Smooth muscle cell (in vitro differentiated cells): Measurements from ENCODE around the gene LEMD2. TPM values are rescaled to one million over a fixed set of nuclear protein-coding genes. Genes with fewer than 3 reads are reported as not detected.

Experiments used
- DNase-seq: peaks from one replicate; lab custom pipeline; 2025; ENCODE audit not compliant: unreplicated experiment; lab: John Stamatoyannopoulos, UW
- H2AFZ ChIP-seq: fragments of 200-600 bp; sonication (generic); 2 replicates; pipeline ENCODE4 v1.6.0; 2016; ENCODE audit warnings: antibody characterized with exemption, low read depth, mild to moderate bottlenecking
- H3F3A ChIP-seq: fragments of 200-600 bp; sonication (generic); 2 replicates; pipeline ENCODE4 v1.6.0; 2017; ENCODE audit warnings: antibody characterized with exemption, low read depth
- H3K27ac ChIP-seq: fragments of 200-600 bp; sonication (generic); 2 replicates; pipeline ENCODE4 v1.5.1; 2016; ENCODE audit warnings: low read depth, mild to moderate bottlenecking
- H3K27me3 ChIP-seq: fragments of 200-600 bp; sonication (generic); 2 replicates; pipeline ENCODE4 v1.6.1; 2016; ENCODE audit warnings: low read depth, mild to moderate bottlenecking
- H3K36me3 ChIP-seq: fragments of 200-600 bp; sonication (generic); 2 replicates; pipeline ENCODE4 v1.5.1; 2016; ENCODE audit warnings: low read depth
- H3K4me1 ChIP-seq: fragments of 200-600 bp; sonication (generic); 2 replicates; pipeline ENCODE4 v1.5.1; 2016; ENCODE audit warnings: low read depth
- H3K4me2 ChIP-seq: fragments of 200-600 bp; sonication (generic); 2 replicates; pipeline ENCODE4 v1.6.0; 2016; ENCODE audit warnings: mild to moderate bottlenecking
- H3K4me3 ChIP-seq: fragments of 200-600 bp; sonication (generic); 2 replicates; pipeline ENCODE4 v1.5.1; 2016; ENCODE audit warnings: mild to moderate bottlenecking
- H3K79me2 ChIP-seq: fragments of 200-600 bp; sonication (generic); 2 replicates; pipeline ENCODE4 v1.6.0; 2016; ENCODE audit warnings: low read depth, mild to moderate bottlenecking
- H3K9ac ChIP-seq: fragments of 200-600 bp; sonication (generic); 2 replicates; pipeline ENCODE4 v1.6.0; 2016; ENCODE audit warnings: low read depth
- H3K9me3 ChIP-seq: fragments of 200-600 bp; sonication (generic); replicated peaks from 2 replicates; pipeline ENCODE4 v1.5.1; 2016; ENCODE audit warnings: low read depth
- H4K20me1 ChIP-seq: fragments of 200-600 bp; sonication (generic); 2 replicates; pipeline ENCODE4 v1.6.0; 2016; ENCODE audit warnings: low read depth
- WGBS: methylation state at CpG from one replicate; pipeline ENCODE4 v1.1.7; 2016; ENCODE audit warnings: low lambda C conversion rate; 5-methylcytosine and 5-hydroxymethylcytosine counted together
- polyA plus RNA-seq: library from polyadenylated mRNA; unstranded; fragments of >200 nt; fragmentation: Nextera tagmentation; extraction: Ambion mirVana; gene quantifications from 2 replicates; pipeline ENCODE4 v1.2.1, GENCODE V29; 2016
- total RNA-seq: library from RNA; depleted of rRNA; stranded (reverse); fragments of >200 nt; gene quantifications from 2 replicates; pipeline ENCODE4 v1.2.3, GENCODE V29; 2014
- TF ChIP-seq, protein P1 (sequence below): fragments of 200-600 bp; sonication (generic); IDR thresholded peaks from 2 replicates; pipeline ENCODE4 v1.5.1; 2017; ENCODE audit warnings: borderline replicate concordance, mild to moderate bottlenecking, antibody characterized with exemption; ENCODE audit not compliant: insufficient read depth, poor library complexity, severe bottlenecking

The LEMD2 gene
- total and polyA plus RNA-seq, 2 experiments from 2014 or later = 48.8 to 87.3 TPM

GRCh38 chr6:33807606-33808005 lies 18.7 kb upstream of the LEMD2 start:
- Histone ChIP-seq H3K4me3 (no peak overlapping the region), H3K27ac (no peak overlapping the region), H3K79me2 (no peaks in the 10 kb centered on the region), H3K36me3 (no peaks in the 10 kb centered on the region), H3K9ac (no peak overlapping the region), H3K9me3 (no peaks in the 10 kb centered on the region), H3K4me1 (peaks cover 26% of the 10 kb centered on the region), H4K20me1 (no peaks in the 10 kb centered on the region), H2AFZ (no peak overlapping the region), H3F3A (no peaks in the 10 kb centered on the region), H3K27me3 (peaks cover 11% of the 10 kb centered on the region), H3K4me2 (no peak overlapping the region)
- 90% methylated on average over 6 of the region's 6 CpGs for WGBS
- no peak for DNase-seq
- TF ChIP-seq, protein P1, sequence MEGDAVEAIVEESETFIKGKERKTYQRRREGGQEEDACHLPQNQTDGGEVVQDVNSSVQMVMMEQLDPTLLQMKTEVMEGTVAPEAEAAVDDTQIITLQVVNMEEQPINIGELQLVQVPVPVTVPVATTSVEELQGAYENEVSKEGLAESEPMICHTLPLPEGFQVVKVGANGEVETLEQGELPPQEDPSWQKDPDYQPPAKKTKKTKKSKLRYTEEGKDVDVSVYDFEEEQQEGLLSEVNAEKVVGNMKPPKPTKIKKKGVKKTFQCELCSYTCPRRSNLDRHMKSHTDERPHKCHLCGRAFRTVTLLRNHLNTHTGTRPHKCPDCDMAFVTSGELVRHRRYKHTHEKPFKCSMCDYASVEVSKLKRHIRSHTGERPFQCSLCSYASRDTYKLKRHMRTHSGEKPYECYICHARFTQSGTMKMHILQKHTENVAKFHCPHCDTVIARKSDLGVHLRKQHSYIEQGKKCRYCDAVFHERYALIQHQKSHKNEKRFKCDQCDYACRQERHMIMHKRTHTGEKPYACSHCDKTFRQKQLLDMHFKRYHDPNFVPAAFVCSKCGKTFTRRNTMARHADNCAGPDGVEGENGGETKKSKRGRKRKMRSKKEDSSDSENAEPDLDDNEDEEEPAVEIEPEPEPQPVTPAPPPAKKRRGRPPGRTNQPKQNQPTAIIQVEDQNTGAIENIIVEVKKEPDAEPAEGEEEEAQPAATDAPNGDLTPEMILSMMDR = no peak

- Histone ChIP-seq H3K36me3 (no peaks in the 10 kb centered on the region), H3K4me2 (no peak overlapping the region), H3K4me3 (no peak overlapping the region), H3K27ac (no peak overlapping the region), H3K9me3 (no peaks in the 10 kb centered on the region), H4K20me1 (no peaks in the 10 kb centered on the region), H3K27me3 (peaks cover 11% of the 10 kb centered on the region), H3F3A (no peaks in the 10 kb centered on the region), H3K4me1 (peaks cover 24% of the 10 kb centered on the region), H3K79me2 (no peaks in the 10 kb centered on the region), H2AFZ (no peak overlapping the region), H3K9ac (no peak overlapping the region)
- TF ChIP-seq, protein P1 = no peak
- no peak for DNase-seq
- WGBS = 80% methylated on average over 9 of the region's 9 CpGs
Measured at GRCh38 chr6:33806841-33807240, 17.9 kb upstream of the LEMD2 start.

GRCh38 chr6:33803571-33804053 lies 14.7 kb upstream of the LEMD2 start, which contains the start of gene MLN:
TSS of gene MLN (minus strand) at chr6:33804003. CDS start at chr6:33801163, 2,840 bp downstream.
- H3K79me2 ChIP-seq = no peaks in the 10 kb centered on the region
- no peaks in the 10 kb centered on the region for H3K27me3 ChIP-seq
- no peak within 1 kb of the TSS for H3K27ac ChIP-seq
- no peaks in the 10 kb centered on the region for H3K36me3 ChIP-seq
- H3K9ac ChIP-seq = no peak within 1 kb of the TSS
- WGBS = 94% methylated on average over 14 of the region's 14 CpGs
- no peak within 1 kb of the TSS for H3K4me3 ChIP-seq
- no peaks in the 10 kb centered on the region for H3F3A ChIP-seq
- H4K20me1 ChIP-seq = no peaks in the 10 kb centered on the region
- peaks cover 14% of the 10 kb centered on the region for H3K4me1 ChIP-seq
- no peak within 1 kb of the TSS for H3K4me2 ChIP-seq
- H3K9me3 ChIP-seq = no peaks in the 10 kb centered on the region
- no peak within 1 kb of the TSS for H2AFZ ChIP-seq
- TF ChIP-seq, protein P1 = no peak
- DNase-seq = no peak
